Stimulated activated naive CD8-positive, alpha-beta T cell treated with anti-CD3 and anti-CD28 coated beads, Interleukin-15, Interleukin-2, amounts not matched to agents 100 ng/mL and 50 ng/mL, for 24 hours (primary cell): Measurements from ENCODE around the gene ORM2.

Experiments
- H3K27ac Mint-ChIP-seq: one replicate; pipeline ENCODE4 v1.8.0; 2021; ENCODE audit warnings: mild to moderate bottlenecking, mixed read lengths
- H3K27me3 Mint-ChIP-seq: one replicate; pipeline ENCODE4 v1.8.0; 2021; ENCODE audit warnings: mixed read lengths
- H3K36me3 Mint-ChIP-seq: one replicate; pipeline ENCODE4 v1.8.0; 2021; ENCODE audit warnings: low read depth, mixed read lengths
- H3K4me1 Mint-ChIP-seq: one replicate; pipeline ENCODE4 v1.8.0; 2021; ENCODE audit warnings: low read depth, mixed read lengths
- H3K4me3 Mint-ChIP-seq: one replicate; pipeline ENCODE4 v1.8.0; 2021; ENCODE audit warnings: mild to moderate bottlenecking, mixed read lengths
- H3K9me3 Mint-ChIP-seq: one replicate; pipeline ENCODE4 v1.8.0; 2021; ENCODE audit warnings: mixed read lengths

The ORM2 gene

DNA sequence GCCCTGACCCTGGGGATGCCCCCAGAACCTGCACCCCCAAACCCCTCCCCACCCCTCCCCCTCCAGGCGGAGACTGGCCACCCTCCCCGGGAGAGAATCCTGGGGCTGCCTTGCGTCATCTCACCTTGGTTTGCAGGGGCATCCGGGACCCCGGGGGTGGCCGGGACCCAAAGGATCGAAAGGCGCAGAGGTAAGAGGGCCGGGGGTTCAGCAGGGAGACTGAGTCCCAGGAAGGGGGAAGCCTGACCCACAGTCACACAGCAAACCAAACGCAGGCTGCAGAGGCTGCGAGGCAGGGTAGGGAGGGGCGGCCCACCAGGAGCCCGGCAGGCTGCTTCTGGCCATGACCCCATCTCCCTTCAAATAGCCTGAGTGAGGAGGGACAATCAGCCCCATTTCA is 40.6 kb upstream of the ORM2 start:
- Mint-ChIP-seq H3K9me3 (no peaks in the 10 kb centered on the region), H3K4me3 (no peak overlapping the region), H3K27me3 (peaks cover 3% of the 10 kb centered on the region), H3K4me1 (no peaks in the 10 kb centered on the region), H3K27ac (no peak overlapping the region), H3K36me3 (no peaks in the 10 kb centered on the region)

DNA sequence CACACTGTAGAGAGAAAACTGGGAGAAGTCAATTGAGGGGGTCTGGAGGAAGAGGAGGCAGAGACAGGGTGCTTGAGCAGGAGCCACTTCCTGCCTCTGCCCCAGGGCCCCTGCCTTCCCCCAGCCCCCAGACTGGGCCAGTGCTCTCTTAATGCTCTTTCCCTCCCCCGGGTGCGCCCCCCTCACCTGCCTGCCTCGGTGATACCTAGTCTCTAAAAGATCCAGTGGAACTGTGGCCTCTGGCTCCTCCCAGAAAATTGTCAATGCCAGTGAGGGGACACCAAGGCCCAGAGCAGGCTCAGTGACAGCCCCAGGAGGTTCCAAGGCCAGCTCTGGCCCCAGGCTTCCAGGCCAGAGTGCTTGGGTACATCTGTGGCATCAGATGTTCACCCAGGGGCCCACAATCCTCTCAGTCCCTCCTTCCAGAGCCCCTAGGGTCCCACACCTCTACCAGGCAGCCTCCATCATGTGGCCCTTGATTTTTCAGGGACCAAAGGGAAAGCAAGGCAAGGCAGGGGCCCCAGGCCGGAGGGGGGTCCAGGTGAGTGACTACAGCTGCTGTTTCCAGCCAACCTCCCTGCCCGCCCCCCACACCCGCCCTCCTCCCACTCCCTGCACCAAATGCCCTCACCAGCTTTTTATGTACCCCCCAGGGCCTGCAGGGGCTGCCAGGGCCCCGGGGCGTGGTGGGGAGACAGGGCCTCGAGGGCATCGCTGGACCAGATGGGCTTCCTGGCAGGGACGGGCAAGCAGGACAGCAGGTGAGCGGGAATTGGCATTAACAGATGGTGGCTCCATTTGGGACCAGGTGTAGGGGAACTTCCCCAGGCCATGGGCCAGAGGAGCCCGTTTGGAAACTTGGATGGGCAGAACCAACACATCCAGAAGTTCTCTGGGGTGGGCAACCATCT is 39.8 kb upstream of the ORM2 start:
- Mint-ChIP-seq H3K4me3 (no peak overlapping the region), H3K27me3 (peaks cover 3% of the 10 kb centered on the region), H3K4me1 (no peaks in the 10 kb centered on the region), H3K9me3 (no peaks in the 10 kb centered on the region), H3K36me3 (no peaks in the 10 kb centered on the region), H3K27ac (no peak overlapping the region)

GRCh38 chr9:114290561-114290986 is 39.1 kb upstream of the ORM2 start:
- Mint-ChIP-seq H3K4me3 (no peak overlapping the region), H3K36me3 (no peaks in the 10 kb centered on the region), H3K27ac (no peak overlapping the region)

GRCh38 chr9:114291064-114291474 is 38.6 kb upstream of the ORM2 start:
- H3K4me1 Mint-ChIP-seq, result no peaks in the 10 kb centered on the region
- no peaks in the 10 kb centered on the region for H3K36me3 Mint-ChIP-seq
- peaks cover 9% of the 10 kb centered on the region for H3K9me3 Mint-ChIP-seq
- H3K27me3 Mint-ChIP-seq, result peaks cover 3% of the 10 kb centered on the region
- H3K4me3 Mint-ChIP-seq, result no peak overlapping the region
- no peak overlapping the region for H3K27ac Mint-ChIP-seq

More at GRCh38 chr9:114290561-114290986, 39.1 kb upstream of the ORM2 start:
- Mint-ChIP-seq H3K27me3 (peaks cover 3% of the 10 kb centered on the region), H3K9me3 (peaks cover 6% of the 10 kb centered on the region), H3K4me1 (no peaks in the 10 kb centered on the region)

- no peaks in the 10 kb centered on the region for H3K36me3 Mint-ChIP-seq
- H3K4me1 Mint-ChIP-seq, result no peaks in the 10 kb centered on the region
- no peak overlapping the region for H3K27ac Mint-ChIP-seq
- peaks cover 3% of the 10 kb centered on the region for H3K27me3 Mint-ChIP-seq
- H3K4me3 Mint-ChIP-seq, result no peak overlapping the region
- H3K9me3 Mint-ChIP-seq, result peaks cover 9% of the 10 kb centered on the region
Observed at GRCh38 chr9:114291886-114292590, 37.6 kb upstream of the ORM2 start.

GRCh38 chr9:114294664-114295063 is 35.0 kb upstream of the ORM2 start:
- no peaks in the 10 kb centered on the region for H3K4me1 Mint-ChIP-seq

DNA sequence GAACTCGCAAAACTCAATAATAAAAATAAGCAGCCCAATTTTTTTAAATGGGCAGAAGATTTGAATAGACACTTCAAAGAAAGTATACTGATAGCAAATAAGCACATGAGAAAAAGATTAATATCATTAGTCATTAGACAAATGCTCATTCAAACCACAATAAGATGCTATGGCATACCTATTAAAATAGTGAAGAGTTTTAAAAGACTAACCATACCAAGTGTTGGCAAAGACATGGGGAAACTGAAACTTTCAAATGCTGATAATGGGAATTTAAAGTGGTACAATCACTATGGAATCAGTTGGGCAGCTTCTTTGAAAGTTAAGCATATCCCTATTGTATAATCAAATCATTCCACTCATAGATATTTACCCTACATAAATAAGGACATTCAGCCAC is 33.3 kb upstream of the ORM2 start:
- Mint-ChIP-seq H3K27me3 (no peaks in the 10 kb centered on the region), H3K9me3 (peaks cover 9% of the 10 kb centered on the region), H3K36me3 (no peaks in the 10 kb centered on the region), H3K4me1 (no peaks in the 10 kb centered on the region), H3K4me3 (no peak overlapping the region), H3K27ac (no peak overlapping the region)

More at GRCh38 chr9:114294664-114295063, 35.0 kb upstream of the ORM2 start:
- H3K27me3 Mint-ChIP-seq, result peaks cover 3% of the 10 kb centered on the region
- H3K4me3 Mint-ChIP-seq, result no peak overlapping the region
- no peak overlapping the region for H3K27ac Mint-ChIP-seq
- H3K36me3 Mint-ChIP-seq, result no peaks in the 10 kb centered on the region
- peaks cover 9% of the 10 kb centered on the region for H3K9me3 Mint-ChIP-seq

- H3K27ac Mint-ChIP-seq, result no peak overlapping the region
- H3K4me1 Mint-ChIP-seq, result no peaks in the 10 kb centered on the region
- peaks cover 9% of the 10 kb centered on the region for H3K9me3 Mint-ChIP-seq
- no peaks in the 10 kb centered on the region for H3K36me3 Mint-ChIP-seq
- H3K4me3 Mint-ChIP-seq, result no peak overlapping the region
- no peaks in the 10 kb centered on the region for H3K27me3 Mint-ChIP-seq
Observed at GRCh38 chr9:114299286-114300152, 30.1 kb upstream of the ORM2 start.

GRCh38 chr9:114300153-114300845 is 29.4 kb upstream of the ORM2 start:
- Mint-ChIP-seq H3K4me1 (no peaks in the 10 kb centered on the region), H3K9me3 (peaks cover 4% of the 10 kb centered on the region), H3K36me3 (no peaks in the 10 kb centered on the region), H3K27me3 (no peaks in the 10 kb centered on the region), H3K4me3 (no peak overlapping the region), H3K27ac (no peak overlapping the region)

GRCh38 chr9:114300846-114301797 is 28.5 kb upstream of the ORM2 start:
- Mint-ChIP-seq H3K27me3 (no peaks in the 10 kb centered on the region), H3K27ac (no peak overlapping the region), H3K4me1 (no peaks in the 10 kb centered on the region), H3K4me3 (no peak overlapping the region), H3K9me3 (no peaks in the 10 kb centered on the region), H3K36me3 (no peaks in the 10 kb centered on the region)

DNA sequence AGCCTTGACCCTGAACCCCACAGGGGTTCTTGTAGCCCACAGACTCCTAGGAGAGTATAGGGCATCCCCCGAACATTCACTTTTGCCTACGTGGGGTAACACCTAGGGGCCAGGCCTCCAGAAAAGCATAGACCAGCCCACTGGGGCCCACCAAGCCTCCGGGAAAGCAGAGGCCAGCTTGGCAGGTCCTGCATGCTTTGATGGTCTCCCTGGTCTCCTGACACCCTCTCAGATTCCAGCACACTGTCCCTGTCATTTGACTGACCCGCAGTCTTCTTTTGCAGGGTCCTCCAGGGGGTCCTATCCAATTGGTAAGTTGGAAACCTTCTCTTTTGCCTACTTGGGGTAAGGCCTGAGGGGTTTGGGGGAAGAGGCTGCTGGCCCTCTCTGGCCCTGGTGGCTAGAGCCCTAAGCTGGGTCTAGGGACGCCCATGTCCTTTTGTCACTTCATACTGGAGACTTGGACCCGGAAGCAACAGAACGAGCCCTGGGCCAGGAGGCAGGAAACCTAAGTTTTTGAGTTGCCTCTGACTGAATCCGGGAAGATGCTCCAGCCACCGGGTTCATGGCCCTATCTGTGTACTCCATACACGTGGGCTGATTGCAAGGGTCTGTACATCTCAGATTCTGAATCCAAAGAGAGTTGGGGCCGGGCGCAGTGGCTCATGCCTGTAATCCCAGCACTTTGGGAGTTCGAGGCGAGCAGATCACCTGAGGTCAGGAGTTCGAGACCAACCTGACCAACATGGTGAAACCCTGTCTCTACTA is 27.7 kb upstream of the ORM2 start:
- H3K27ac Mint-ChIP-seq, result no peak overlapping the region
- no peaks in the 10 kb centered on the region for H3K9me3 Mint-ChIP-seq
- no peaks in the 10 kb centered on the region for H3K4me1 Mint-ChIP-seq
- no peaks in the 10 kb centered on the region for H3K27me3 Mint-ChIP-seq
- H3K4me3 Mint-ChIP-seq, result no peak overlapping the region
- no peaks in the 10 kb centered on the region for H3K36me3 Mint-ChIP-seq

- Mint-ChIP-seq H3K4me1 (no peaks in the 10 kb centered on the region), H3K4me3 (no peak overlapping the region), H3K9me3 (no peaks in the 10 kb centered on the region), H3K27ac (no peak overlapping the region), H3K36me3 (no peaks in the 10 kb centered on the region), H3K27me3 (no peaks in the 10 kb centered on the region)
Observed at GRCh38 chr9:114302727-114303126, 26.9 kb upstream of the ORM2 start.

- no peak overlapping the region for H3K4me3 Mint-ChIP-seq
- H3K27ac Mint-ChIP-seq, result no peak overlapping the region
Observed at GRCh38 chr9:114303571-114303970, 26.1 kb upstream of the ORM2 start.

More at GRCh38 chr9:114303571-114303970, 26.1 kb upstream of the ORM2 start:
- Mint-ChIP-seq H3K27me3 (no peaks in the 10 kb centered on the region), H3K36me3 (no peaks in the 10 kb centered on the region), H3K9me3 (no peaks in the 10 kb centered on the region), H3K4me1 (no peaks in the 10 kb centered on the region)
